CD4-positive, alpha-beta T cell treated with Interleukin-17A for 1 hour (primary cell): ENCODE measurements around the gene MBD5.

Experiments
- DNase-seq: peaks from one replicate; pipeline ENCODE4 v3.0.0-alpha.2; 2020

Gene MBD5

DNA sequence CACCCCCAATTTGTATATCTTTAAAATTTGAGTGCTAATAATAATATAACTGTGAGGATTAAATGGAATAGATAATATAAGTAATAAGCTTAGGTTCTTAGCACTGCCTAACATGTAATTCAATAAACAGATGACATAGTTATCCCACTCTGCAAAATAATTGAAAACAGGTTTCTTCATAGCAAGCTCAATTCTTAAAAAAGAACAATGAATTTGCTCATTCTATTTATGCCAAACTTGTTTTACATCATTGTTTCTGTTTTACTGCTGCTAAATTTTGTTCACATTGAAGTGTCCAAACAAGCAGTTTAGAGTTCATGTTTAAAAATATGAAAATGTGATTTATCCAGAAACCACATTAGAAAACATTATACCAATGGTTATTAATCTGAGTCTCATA lies 217.0 kb downstream of the MBD5 start:
- no peak for DNase-seq

DNA sequence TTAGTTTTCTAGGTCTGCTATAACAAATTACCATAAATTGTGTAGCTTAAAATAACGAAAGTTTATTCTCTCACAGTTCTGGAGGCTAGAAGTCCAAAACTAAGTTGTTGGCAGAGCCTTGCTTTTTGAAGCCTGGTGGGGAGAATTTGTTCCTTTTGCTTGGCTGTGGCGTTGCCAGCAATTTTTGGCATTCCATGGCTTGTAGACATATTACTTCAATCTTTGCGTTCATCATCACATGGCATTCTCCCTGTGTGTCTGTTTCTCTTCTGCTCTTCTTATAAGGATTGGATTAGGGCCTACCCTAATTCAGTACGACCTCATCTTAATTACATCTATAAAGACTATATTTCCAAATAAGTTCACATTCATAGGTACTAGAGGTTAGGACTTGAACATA lies 217.7 kb downstream of the MBD5 start:
- no peak for DNase-seq

GRCh38 chr2:148240838-148241237 lies 219.9 kb downstream of the MBD5 start:
- no peak for DNase-seq

- no peak for DNase-seq
Observed at GRCh38 chr2:148244593-148245292, 223.9 kb downstream of the MBD5 start.

DNA sequence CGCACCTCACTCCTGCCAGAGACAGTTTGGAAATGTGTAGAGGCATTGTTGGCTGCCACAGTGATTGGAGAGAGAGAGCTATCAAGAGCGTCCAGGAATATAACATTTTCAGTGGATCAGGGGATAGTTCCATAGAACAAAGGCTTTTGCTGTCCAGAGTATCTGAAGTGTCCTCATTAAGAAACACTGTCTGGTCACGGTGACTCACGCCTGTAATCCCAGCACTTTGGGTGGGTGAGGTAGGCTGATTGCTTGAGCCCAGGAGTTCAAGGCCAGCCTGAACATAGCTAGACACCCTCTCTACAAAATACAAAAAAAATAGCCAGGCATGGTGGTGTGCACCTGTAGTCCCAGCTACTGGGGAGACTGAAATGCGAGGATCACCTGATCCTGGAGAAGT lies 231.1 kb downstream of the MBD5 start:
- no peak for DNase-seq

DNA sequence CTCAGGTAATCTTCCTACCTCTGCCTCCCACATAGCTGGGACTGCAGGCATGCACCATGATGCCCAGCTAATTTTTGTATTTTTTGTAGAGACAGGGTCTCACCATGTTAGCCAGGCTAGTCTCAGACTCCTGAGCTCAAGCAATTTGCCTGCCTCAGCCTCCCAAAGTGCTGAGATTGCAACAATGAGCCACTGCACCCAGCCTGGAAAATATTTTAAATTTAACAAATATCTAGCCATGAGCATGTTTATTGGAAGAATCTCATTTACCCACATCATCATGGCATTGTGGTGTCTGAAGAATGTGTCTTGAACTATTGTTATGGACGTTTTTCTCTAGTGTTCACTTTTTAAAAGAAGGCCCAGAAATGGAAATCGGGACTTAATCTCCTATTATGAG lies 231.8 kb downstream of the MBD5 start:
- DNase-seq, result no peak

GRCh38 chr2:148253685-148254084 lies 232.8 kb downstream of the MBD5 start:
- no peak for DNase-seq

DNA sequence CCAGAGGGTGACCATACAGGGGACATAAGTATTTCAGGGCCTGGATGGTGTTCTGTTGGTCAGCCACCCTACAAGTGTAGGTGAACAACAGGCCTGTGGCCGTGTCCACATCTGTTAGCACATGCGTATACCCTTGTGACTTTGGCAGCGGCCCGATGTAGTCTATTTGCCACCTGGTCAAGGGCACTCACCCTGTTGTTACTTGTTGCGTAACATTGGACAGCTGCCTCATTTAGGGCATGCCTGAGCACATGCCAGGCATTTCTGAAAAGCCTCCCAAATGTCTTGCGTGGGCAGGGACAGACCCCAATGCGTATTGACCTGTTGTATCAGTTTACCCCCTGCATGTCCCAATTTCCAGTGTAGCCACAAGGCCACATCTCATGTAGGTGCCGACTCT lies 235.0 kb downstream of the MBD5 start:
- no peak for DNase-seq

DNA sequence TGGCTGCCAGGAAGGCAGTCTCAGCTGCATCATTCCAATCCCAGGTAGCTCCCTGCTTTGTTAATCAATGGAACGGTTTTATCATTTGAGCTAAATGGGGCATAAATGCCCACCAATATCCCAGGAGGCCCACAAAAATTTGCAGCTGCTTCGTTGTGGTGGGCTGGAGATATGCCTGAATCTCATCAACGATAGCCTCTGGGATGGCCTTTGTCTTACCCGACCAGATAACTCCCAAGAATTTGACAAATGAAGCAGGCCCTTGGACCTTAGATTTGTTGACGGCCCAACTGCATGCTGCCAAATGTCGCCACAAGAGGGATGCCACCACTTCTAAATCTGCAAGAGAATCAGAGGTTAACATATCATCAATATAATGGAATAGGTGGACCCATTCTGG lies 236.4 kb downstream of the MBD5 start:
- no peak for DNase-seq

- no peak for DNase-seq
Observed at GRCh38 chr2:148258124-148258523, 237.2 kb downstream of the MBD5 start.

DNA sequence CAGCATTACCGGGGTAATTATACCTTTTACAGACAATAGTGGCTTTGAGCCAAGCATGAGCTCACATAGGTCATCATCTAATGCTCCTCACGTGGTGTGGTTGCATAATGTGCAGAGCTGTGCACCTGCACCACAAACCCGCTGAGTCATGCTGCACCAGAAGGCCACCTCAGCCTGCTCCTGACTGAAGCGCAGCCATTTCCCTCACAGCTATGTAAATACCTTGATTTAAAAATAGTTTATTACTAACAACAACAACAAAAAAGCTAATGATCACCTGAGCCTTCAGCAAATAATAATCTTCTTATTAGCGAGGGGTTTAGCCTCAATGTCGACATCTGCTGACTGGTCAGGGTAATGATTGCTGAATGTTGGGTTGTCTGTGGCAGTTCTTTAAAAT lies 238.8 kb downstream of the MBD5 start:
- DNase-seq, result no peak

- DNase-seq, result no peak
Observed at GRCh38 chr2:148263890-148264289, 243.0 kb downstream of the MBD5 start.

DNA sequence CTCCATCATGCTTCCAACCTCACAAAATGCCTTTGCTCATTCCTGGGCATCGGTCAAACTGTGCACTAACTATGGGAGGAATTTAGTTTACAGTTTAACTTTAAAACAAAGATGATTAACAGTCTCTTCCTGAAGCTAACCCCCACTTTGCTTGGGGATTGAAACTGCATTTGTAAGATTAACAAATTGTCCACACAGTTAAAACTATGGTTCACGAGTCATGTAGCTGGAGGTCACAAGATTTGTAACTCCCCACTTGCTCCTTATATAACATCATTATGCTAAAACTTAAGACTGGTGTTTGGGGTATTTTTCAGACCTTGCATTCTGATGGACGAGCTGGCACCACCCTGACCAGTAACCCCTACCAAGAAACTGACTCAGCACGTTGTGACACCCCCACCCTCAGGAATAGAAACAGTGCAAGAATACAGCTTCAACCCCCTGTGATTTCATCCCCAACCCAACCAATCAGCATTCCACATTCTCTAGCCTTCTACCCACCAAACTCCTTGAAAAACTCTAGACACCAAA lies 252.3 kb downstream of the MBD5 start:
- no peak for DNase-seq

- DNase-seq, result no peak
Observed at GRCh38 chr2:148279216-148279615, 258.3 kb downstream of the MBD5 start.

GRCh38 chr2:148282201-148282600 lies 261.3 kb downstream of the MBD5 start:
- no peak for DNase-seq

- DNase-seq, result no peak
Observed at GRCh38 chr2:148292431-148292830, 271.5 kb downstream of the MBD5 start.

GRCh38 chr2:148298196-148298595 lies 277.3 kb downstream of the MBD5 start:
- no peak for DNase-seq

DNA sequence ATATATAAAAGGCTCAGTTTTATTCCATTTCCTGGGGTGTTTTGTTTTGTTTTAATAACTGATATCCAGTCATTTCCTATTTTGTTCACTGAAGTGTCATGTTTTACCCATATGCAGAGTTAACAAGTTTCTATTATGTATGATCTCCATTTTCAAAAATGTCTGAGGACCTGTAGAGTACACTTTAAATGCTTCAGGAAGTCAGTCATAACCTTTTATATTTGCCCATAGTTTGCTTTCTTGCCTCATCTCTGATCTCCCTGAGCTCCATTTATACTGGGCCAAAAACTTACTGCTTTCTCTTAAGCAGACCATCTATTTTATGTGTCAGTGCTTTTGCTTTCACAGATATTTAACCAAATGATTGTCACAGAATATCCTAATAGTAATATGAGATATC lies 278.7 kb downstream of the MBD5 start:
- no peak for DNase-seq

- DNase-seq, result no peak
Observed at GRCh38 chr2:148300544-148300943, 279.7 kb downstream of the MBD5 start.

DNA sequence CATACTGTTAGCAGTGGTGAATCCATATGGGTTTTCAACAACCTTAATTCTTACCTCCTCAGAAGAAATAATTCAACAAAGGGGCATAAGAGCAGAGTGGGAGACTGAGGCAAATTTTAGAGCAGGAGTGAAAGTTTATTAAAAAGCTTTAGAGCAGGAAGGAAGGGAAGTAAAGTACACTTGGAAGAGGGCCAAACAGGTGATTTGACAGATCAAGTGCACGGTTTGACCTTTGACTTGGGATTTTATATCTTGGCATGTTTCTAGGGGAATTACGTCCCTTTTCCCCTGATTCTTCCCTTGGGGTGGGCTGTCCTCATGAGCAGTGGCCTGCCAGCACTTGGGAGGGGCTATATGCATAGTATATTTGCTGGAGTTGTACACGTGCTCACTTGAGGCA lies 280.5 kb downstream of the MBD5 start:
- DNase-seq, result no peak

- no peak for DNase-seq
Observed at GRCh38 chr2:148302526-148302925, 281.6 kb downstream of the MBD5 start.

- DNase-seq, result no peak
Observed at GRCh38 chr2:148303161-148303560, 282.3 kb downstream of the MBD5 start.

- DNase-seq, result no peak
Observed at GRCh38 chr2:148305476-148305875, 284.6 kb downstream of the MBD5 start.

DNA sequence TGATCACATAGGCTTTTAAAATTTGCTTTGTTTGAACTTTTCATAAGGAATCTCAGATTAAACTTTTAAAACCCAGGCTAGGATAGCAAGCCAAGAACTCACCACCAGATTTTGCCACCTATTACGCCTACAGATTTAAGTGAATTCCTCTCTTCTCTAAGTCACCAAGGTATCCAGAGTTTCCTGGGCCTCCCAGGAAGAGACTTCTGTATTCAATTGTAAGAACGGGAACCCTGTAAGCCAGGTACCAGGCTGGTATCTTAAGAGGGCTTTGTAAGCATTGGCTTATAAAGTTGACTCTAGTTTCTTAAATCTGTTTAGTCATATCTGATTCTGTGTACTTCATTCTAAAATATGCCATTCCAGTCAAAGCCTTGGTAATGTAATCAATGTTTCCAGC lies 285.1 kb downstream of the MBD5 start:
- DNase-seq, result no peak

- DNase-seq, result no peak
Observed at GRCh38 chr2:148317598-148317997, 296.7 kb downstream of the MBD5 start.
